CD4-positive, alpha-beta T cell treated with Interleukin-21 for 1 hour (primary cell): Measurements from ENCODE around the gene OR8H3.
"Not testable (repeated sequence)": the region's sequence is repeated elsewhere in the genome, so short reads cannot be mapped to it uniquely, and the experiment has no call there.

Experiments
- DNase-seq: peaks from one replicate; pipeline ENCODE4 v3.0.0-alpha.2; 2020

Gene OR8H3, protein sequence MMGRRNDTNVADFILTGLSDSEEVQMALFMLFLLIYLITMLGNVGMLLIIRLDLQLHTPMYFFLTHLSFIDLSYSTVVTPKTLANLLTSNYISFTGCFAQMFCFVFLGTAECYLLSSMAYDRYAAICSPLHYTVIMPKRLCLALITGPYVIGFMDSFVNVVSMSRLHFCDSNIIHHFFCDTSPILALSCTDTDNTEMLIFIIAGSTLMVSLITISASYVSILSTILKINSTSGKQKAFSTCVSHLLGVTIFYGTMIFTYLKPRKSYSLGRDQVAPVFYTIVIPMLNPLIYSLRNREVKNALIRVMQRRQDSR

GRCh38 chr11:56122073-56122472, at the start of gene OR8H3:
OR8H3 (plus strand) TSS chr11:56122373; CDS start chr11:56122373, 0 bp downstream.
- no peak for DNase-seq

- no peak for DNase-seq
These were observed 32.5 kb upstream of the OR8H3 start for GRCh38 chr11:56089697-56090096.

DNA sequence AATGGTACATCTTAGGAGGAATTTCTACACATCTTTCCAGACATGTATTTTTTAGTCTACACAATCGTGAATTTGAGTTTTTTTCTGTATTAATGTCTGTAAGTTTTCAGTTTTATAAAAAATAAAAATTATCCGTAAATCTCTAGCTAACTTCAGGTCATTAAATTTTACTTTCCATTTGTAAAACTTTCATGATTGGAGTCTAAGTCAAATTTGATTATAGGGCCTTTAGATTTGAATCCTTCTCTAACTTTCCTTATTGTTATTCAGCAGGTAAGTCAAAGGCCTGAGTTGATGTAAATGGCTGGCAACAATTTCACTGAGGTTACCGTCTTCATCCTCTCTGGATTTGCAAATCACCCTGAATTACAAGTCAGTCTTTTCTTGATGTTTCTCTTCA, 29.2 kb upstream of the OR8H3 start, which contains the start of gene OR8I2:
Gene OR8I2, plus strand, starts transcription at position 301 of the 400 bp plus-strand sequence. Its CDS starts 0 bp downstream, at position 301.
- DNase-seq: no peak

DNA sequence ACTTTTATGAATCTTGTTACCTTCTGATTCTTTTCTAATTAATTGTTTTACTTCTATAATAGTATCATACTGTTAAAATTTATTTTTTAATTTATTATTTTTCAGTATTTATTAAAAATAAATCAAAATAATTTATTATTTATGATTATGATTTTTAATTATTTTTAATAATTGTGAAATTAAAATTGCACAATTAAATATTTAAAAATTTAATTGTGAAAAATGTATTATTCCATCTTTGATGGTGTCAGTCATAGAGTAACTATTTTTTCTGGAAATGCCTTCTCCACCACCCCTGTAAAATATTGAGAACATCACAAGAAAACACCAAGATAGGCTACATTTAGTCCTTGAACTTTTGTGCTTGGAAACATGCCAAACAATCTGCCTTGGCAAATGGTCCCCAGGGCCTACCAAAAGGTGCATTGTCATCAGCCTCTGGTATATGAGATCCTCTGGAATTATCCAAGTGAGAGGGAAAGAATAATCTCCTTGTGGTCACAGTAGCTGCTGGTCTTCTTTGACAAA, 18.9 kb upstream of the OR8H3 start, which contains the start of gene OR8H2:
Gene OR8H2, plus strand, starts transcription at position 478 of the 528 bp plus-strand sequence. CDS start 1,356 bp downstream, outside the sequence.
- no peak for DNase-seq

DNA sequence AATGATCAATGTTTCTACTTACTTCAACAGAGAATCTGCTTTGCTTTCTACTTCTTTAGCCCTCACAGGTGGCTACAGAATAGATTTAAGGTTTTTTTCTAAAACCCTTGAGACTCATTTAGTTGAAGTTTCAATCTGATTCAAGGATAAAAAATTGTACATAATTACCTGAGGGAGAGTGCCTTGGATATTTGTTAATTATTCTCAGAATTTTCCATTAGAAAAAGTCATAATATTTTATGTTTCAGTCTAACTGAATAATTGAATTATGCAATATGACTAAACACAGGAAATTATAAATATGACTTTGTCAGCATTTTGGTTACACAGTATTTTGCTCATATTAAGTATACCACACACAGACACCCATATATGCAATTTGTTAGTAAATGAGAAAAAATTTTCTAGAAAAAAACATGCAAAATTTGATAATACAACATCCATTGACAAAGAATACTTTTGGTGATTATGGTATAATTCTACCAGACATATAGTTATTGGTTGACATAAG, 18.0 kb downstream of the OR8H3 start, which contains the start of gene OR8J3:
Gene OR8J3, minus strand, starts transcription at position 51 of the 511 bp plus-strand sequence. CDS start 2,483 bp downstream, outside the sequence.
- no peak for DNase-seq

- DNase-seq: not testable (repeated sequence)
These were observed 21.5 kb downstream of the OR8H3 start for GRCh38 chr11:56143681-56144080.

DNA sequence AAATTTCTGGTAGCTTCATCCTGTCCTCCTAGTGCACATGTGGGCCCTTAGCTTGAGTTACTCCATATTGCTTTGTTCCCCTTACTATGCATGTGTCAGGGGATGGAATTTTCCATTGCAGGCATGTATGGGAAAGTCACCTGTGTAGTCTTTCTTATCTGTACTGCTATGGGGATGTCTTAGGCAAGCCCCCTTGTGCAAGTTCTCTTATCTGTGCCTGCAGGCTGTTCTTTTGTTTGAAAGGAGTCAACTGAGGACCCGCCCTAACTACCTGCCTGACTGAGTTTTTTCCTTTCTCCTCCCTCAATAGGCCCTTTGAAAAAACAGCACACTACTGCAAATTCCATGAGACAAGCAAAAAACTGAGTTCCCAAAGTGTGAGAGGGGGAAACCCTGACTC, 29.2 kb downstream of the OR8H3 start:
- no peak for DNase-seq

- DNase-seq: no peak
These were observed 30.2 kb downstream of the OR8H3 start for GRCh38 chr11:56152333-56152732.

GRCh38 chr11:56160217-56160616, 38.0 kb downstream of the OR8H3 start, which contains the start of gene OR8K5:
OR8K5 (minus strand) TSS chr11:56160317; CDS start chr11:56160317, 0 bp downstream.
- no peak for DNase-seq

- no peak for DNase-seq
These were observed 41.6 kb downstream of the OR8H3 start for GRCh38 chr11:56163804-56164203.

DNA sequence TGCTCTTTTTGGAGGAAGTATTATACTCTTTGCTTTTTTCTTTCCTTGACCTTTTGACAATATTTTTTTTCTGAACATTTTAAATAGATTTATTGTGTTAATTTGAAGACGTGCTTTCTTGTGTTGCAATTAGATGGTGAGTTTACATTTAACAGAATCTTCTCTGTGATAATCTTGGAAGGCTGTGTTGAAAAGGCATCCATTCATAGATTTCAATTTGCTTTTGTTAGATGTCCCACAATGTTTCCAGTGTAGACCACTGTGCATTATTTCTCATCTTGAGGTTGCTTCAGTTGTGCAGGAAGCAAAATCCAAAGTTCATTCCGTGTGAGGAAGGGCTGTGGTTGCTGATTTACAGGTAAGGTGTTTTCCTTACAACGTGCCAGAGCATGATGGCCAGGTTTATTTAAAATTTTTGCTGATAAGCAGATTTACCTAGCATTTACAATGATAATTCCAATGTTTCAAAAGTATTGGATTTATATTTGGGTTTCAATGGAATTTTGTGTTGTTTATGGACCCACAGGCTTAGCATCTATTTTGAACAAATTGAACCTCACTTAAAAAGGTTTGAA, 50.2 kb downstream of the OR8H3 start:
- no peak for DNase-seq
